H9 (cell line): Measurements from ENCODE around the gene FOXR1. TPM values are rescaled to one million over a fixed set of nuclear protein-coding genes. Genes with fewer than 3 reads are reported as not detected.
A peak's percentile ranks its signal among the peaks of the same experiment; 100 is the strongest.

Experiments
- DNase-seq: peaks from one replicate; pipeline ENCODE4 v3.0.0-alpha.2; 2017
- H2AFZ ChIP-seq: one replicate; pipeline ENCODE4 v1.6.1; 2013; ENCODE audit warnings: mild to moderate bottlenecking, low read length, control low read depth, moderate library complexity
- H2AK5ac ChIP-seq: 2 replicates; pipeline ENCODE4 v1.6.1; 2013; ENCODE audit warnings: low read length, control low read depth, mixed read lengths; ENCODE audit not compliant: insufficient read length
- H2BK120ac ChIP-seq: one replicate; pipeline ENCODE4 v1.6.1; 2013; ENCODE audit warnings: low read depth, mild to moderate bottlenecking, low read length, control low read depth, inconsistent platforms; ENCODE audit not compliant: poor library complexity, severe bottlenecking
- H2BK12ac ChIP-seq: 2 replicates; pipeline ENCODE4 v1.6.1; 2013; ENCODE audit warnings: low read length, control low read depth, mixed read lengths, low read depth; ENCODE audit not compliant: insufficient read length
- H2BK15ac ChIP-seq: 2 replicates; pipeline ENCODE4 v1.6.1; 2013; ENCODE audit warnings: low read depth, low read length, control low read depth
- H2BK20ac ChIP-seq: one replicate; pipeline ENCODE4 v1.6.1; 2013; ENCODE audit warnings: low read depth, mild to moderate bottlenecking, low read length, control low read depth, inconsistent platforms; ENCODE audit not compliant: poor library complexity, severe bottlenecking
- H2BK5ac ChIP-seq: 2 replicates; pipeline ENCODE4 v1.6.1; 2013; ENCODE audit warnings: low read length, control low read depth, mixed read lengths; ENCODE audit not compliant: insufficient read length
- H3K14ac ChIP-seq: 2 replicates; pipeline ENCODE4 v1.6.1; 2013; ENCODE audit warnings: low read length, control low read depth; ENCODE audit not compliant: insufficient read depth
- H3K18ac ChIP-seq: 2 replicates; pipeline ENCODE4 v1.6.1; 2013; ENCODE audit warnings: low read depth, mild to moderate bottlenecking, mixed read lengths, low read length, control low read depth; ENCODE audit not compliant: insufficient read length
- H3K23ac ChIP-seq: 2 replicates; pipeline ENCODE4 v1.6.1; 2013; ENCODE audit warnings: low read length, control low read depth, mixed read lengths, low read depth; ENCODE audit not compliant: insufficient read length
- H3K23me2 ChIP-seq: 2 replicates; pipeline ENCODE4 v1.6.1; 2013; ENCODE audit warnings: low read depth, mild to moderate bottlenecking, mixed read lengths, low read length, control low read depth; ENCODE audit not compliant: insufficient read length, poor library complexity, severe bottlenecking
- H3K27ac ChIP-seq: 2 replicates; pipeline ENCODE4 v1.5.1; 2013; ENCODE audit warnings: low read length, control low read depth, mixed read lengths, low read depth; ENCODE audit not compliant: insufficient read length
- H3K27me3 ChIP-seq: 2 replicates; pipeline ENCODE4 v1.6.1; 2013; ENCODE audit warnings: low read length, control low read depth, inconsistent platforms; ENCODE audit not compliant: insufficient read depth
- H3K4ac ChIP-seq: 2 replicates; pipeline ENCODE4 v1.6.1; 2013; ENCODE audit warnings: low read depth, mild to moderate bottlenecking, control low read depth, inconsistent platforms, low read length, moderate library complexity
- H3K4me1 ChIP-seq: 2 replicates; pipeline ENCODE4 v1.6.1; 2013; ENCODE audit warnings: low read length, control low read depth, inconsistent platforms; ENCODE audit not compliant: insufficient read depth
- H3K4me2 ChIP-seq: 2 replicates; pipeline ENCODE4 v1.6.1; 2013; ENCODE audit warnings: low read length, control low read depth, mixed read lengths; ENCODE audit not compliant: insufficient read length, insufficient read depth
- H3K56ac ChIP-seq: 2 replicates; pipeline ENCODE4 v1.6.1; 2013; ENCODE audit warnings: low read depth, mild to moderate bottlenecking, mixed read lengths, low read length, control low read depth; ENCODE audit not compliant: insufficient read length
- H3K79me1 ChIP-seq: 2 replicates; pipeline ENCODE4 v1.6.1; 2013; ENCODE audit warnings: low read depth, mild to moderate bottlenecking, moderate library complexity, low read length, control low read depth, inconsistent platforms; ENCODE audit not compliant: insufficient read depth, poor library complexity, severe bottlenecking
- H3K79me2 ChIP-seq: 2 replicates; pipeline ENCODE4 v1.6.1; 2013; ENCODE audit warnings: low read length, control low read depth, inconsistent platforms; ENCODE audit not compliant: insufficient read depth
- H3K9ac ChIP-seq: 2 replicates; pipeline ENCODE4 v1.6.1; 2013; ENCODE audit warnings: low read length, control low read depth, mixed read lengths; ENCODE audit not compliant: insufficient read length; ENCODE audit errors: extremely low read depth
- H3K9me3 ChIP-seq: one replicate; pipeline ENCODE4 v1.6.1; 2013; ENCODE audit warnings: low read depth, low read length, inconsistent platforms; ENCODE audit not compliant: control insufficient read depth
- H3T11ph ChIP-seq: one replicate; pipeline ENCODE4 v1.6.1; 2013; ENCODE audit warnings: mild to moderate bottlenecking, low read length, control low read depth, inconsistent platforms
- H4K20me1 ChIP-seq: one replicate; pipeline ENCODE4 v1.6.1; 2013; ENCODE audit not compliant: control insufficient read depth, insufficient read length, insufficient read depth
- H4K5ac ChIP-seq: 2 replicates; pipeline ENCODE4 v1.6.1; 2013; ENCODE audit warnings: low read depth, mild to moderate bottlenecking, mixed read lengths, low read length, control low read depth; ENCODE audit not compliant: insufficient read length
- H4K8ac ChIP-seq: replicated peaks from 2 replicates; pipeline ENCODE4 v1.6.1; 2013; ENCODE audit warnings: low read length, control low read depth, mixed read lengths, low read depth; ENCODE audit not compliant: insufficient read length
- H4K91ac ChIP-seq: 2 replicates; pipeline ENCODE4 v1.6.1; 2013; ENCODE audit warnings: low read depth, mild to moderate bottlenecking, moderate library complexity, mixed read lengths, low read length, control low read depth; ENCODE audit not compliant: insufficient read length
- H3K27ac Mint-ChIP-seq, 3 experiments: 2 replicates in 2 of 3; 3 replicates in 1 of 3; pipeline ENCODE4 v1.8.0; 2020 to 2021; ENCODE audit warnings: mixed read lengths in 3 of 3, mild to moderate bottlenecking in 1 of 3, moderate library complexity in 1 of 3
- H3K27me3 Mint-ChIP-seq: 2 replicates; pipeline ENCODE4 v1.8.0; 2021; ENCODE audit warnings: low read depth, mild to moderate bottlenecking, moderate library complexity, mixed read lengths
- H3K36me3 Mint-ChIP-seq, 3 experiments: 2 replicates in 2 of 3; 3 replicates in 1 of 3; pipeline ENCODE4 v1.8.0; 2020 to 2021; ENCODE audit warnings: low read depth in 3 of 3, mixed read lengths in 3 of 3; ENCODE audit not compliant: insufficient read depth in 1 of 3
- H3K4me1 Mint-ChIP-seq, 2 experiments: 2 replicates each; pipeline ENCODE4 v1.8.0; 2020; ENCODE audit warnings: mixed read lengths in 2 of 2
- H3K4me3 Mint-ChIP-seq, 2 experiments: 2 replicates in 1 of 2; 3 replicates in 1 of 2; pipeline ENCODE4 v1.8.0; 2020 to 2021; ENCODE audit warnings: mild to moderate bottlenecking in 2 of 2, mixed read lengths in 2 of 2, moderate library complexity in 1 of 2
- H3K9me3 Mint-ChIP-seq, 2 experiments: 2 replicates in 1 of 2; 3 replicates in 1 of 2; pipeline ENCODE4 v1.8.0; 2020; ENCODE audit warnings: mild to moderate bottlenecking in 2 of 2, mixed read lengths in 2 of 2, moderate library complexity in 1 of 2
- WGBS: extraction: QIAGEN DNeasy Blood & Tissue Kit; methylation state at CpG from one replicate; pipeline ENCODE4 v1.1.7; 2013; ENCODE audit warnings: missing lambda C conversion rate, low lambda C conversion rate, mixed read lengths; ENCODE audit not compliant: insufficient read length; ENCODE audit errors: extremely low coverage; 5-methylcytosine and 5-hydroxymethylcytosine counted together
- total RNA-seq: library from RNA; stranded (reverse); gene quantifications from 2 replicates; pipeline ENCODE4 v1.2.1, GENCODE V29; 2021
- TF ChIP-seq, protein P1 (sequence below): fragments of 200-600 bp; sonication (generic); conservative IDR thresholded peaks from 3 replicates; pipeline ENCODE4 v1.8.0; 2021; ENCODE audit warnings: antibody characterized with exemption, mild to moderate bottlenecking

FOXR1 gene
- total RNA-seq, 1 experiment from 2014 or later, result not detected

DNA sequence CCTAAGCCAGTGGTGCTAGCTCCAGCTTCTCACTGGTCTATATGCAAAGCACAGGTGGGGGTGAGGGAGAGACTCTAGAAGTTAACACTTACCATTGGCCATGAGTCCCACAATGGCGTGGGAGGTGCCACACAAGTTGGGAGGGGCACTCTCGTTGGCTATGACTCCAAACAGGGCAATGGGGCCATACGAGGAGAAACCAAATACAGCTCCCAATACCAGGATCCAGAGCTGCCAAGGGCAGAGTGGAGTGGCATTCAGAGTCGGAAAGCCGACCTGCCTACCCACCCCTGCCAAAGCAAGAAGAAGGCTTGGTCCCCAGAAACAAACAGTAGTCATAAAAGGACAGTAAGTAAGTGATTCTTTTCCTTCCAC, 53.5 kb downstream of the FOXR1 start:
- no peak overlapping the region for H2BK12ac ChIP-seq
- Mint-ChIP-seq H3K36me3 (peaks cover 34 to 82% (median 75%) of the 10 kb centered on the region in 3 experiments), H3K27me3 (no peaks in the 10 kb centered on the region), H3K27ac (peak overlapping the region in 1 of 3 experiments; percentile 80; a peak in 2 of 7 replicates), H3K4me1 (peaks cover 23 to 25% of the 10 kb centered on the region in 2 experiments), H3K9me3 (no peaks in the 10 kb centered on the region), H3K4me3 (no peak overlapping the region)
- no peak overlapping the region for H4K91ac ChIP-seq
- no peaks in the 10 kb centered on the region for H3K9me3 ChIP-seq
- no peak overlapping the region for H3K4ac ChIP-seq
- H3K23ac ChIP-seq, result no peak overlapping the region
- DNase-seq, result no peak
- H3K79me2 ChIP-seq, result peaks cover 1% of the 10 kb centered on the region; the same call in 1 of the 2 replicates
- H3K23me2 ChIP-seq, result peaks cover 10% of the 10 kb centered on the region
- no peak overlapping the region for H3K56ac ChIP-seq
- H3K4me2 ChIP-seq, result no peak overlapping the region
- H4K20me1 ChIP-seq, result no peaks in the 10 kb centered on the region
- no peak overlapping the region for H3K18ac ChIP-seq
- no CpG with 5 or more reads among the region's 5 CpGs for WGBS
- no peak overlapping the region for H2AFZ ChIP-seq
- H2AK5ac ChIP-seq, result no peak overlapping the region
- no peak overlapping the region for H2BK15ac ChIP-seq
- H3K14ac ChIP-seq, result no peak overlapping the region
- no peak overlapping the region for H2BK5ac ChIP-seq
- TF ChIP-seq, protein P1, sequence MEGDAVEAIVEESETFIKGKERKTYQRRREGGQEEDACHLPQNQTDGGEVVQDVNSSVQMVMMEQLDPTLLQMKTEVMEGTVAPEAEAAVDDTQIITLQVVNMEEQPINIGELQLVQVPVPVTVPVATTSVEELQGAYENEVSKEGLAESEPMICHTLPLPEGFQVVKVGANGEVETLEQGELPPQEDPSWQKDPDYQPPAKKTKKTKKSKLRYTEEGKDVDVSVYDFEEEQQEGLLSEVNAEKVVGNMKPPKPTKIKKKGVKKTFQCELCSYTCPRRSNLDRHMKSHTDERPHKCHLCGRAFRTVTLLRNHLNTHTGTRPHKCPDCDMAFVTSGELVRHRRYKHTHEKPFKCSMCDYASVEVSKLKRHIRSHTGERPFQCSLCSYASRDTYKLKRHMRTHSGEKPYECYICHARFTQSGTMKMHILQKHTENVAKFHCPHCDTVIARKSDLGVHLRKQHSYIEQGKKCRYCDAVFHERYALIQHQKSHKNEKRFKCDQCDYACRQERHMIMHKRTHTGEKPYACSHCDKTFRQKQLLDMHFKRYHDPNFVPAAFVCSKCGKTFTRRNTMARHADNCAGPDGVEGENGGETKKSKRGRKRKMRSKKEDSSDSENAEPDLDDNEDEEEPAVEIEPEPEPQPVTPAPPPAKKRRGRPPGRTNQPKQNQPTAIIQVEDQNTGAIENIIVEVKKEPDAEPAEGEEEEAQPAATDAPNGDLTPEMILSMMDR, result no peak
- no peak overlapping the region for H2BK120ac ChIP-seq
- no peak overlapping the region for H3K27ac ChIP-seq
- H3K9ac ChIP-seq, result no peak overlapping the region
- no peak overlapping the region for H2BK20ac ChIP-seq
- H3K27me3 ChIP-seq, result no peaks in the 10 kb centered on the region
- H4K5ac ChIP-seq, result no peak overlapping the region
- no peak overlapping the region for H3T11ph ChIP-seq
- no peak overlapping the region for H4K8ac ChIP-seq
- H3K4me1 ChIP-seq, result peaks cover 8% of the 10 kb centered on the region; the same call in 1 of the 2 replicates
- peaks cover 3% of the 10 kb centered on the region for H3K79me1 ChIP-seq
